WTC11 (cell line): Measurements from ENCODE around the gene SLC47A2. TPM values are rescaled to one million over a fixed set of nuclear protein-coding genes. Genes with fewer than 3 reads are reported as not detected.

Source experiments
- ATAC-seq: fragments of 200-7000 bp; cut with Tn5 transposase; 2 replicates; pipeline ENCODE4 v1.10.0; 2021; ENCODE audit warnings: mild to moderate bottlenecking, moderate library complexity
- CTCF ChIA-PET: fragments of 300-600 bp; sonication (Branson Sonifier 250); formaldehyde crosslinking; loops from one replicate; lab custom pipeline; 2021; ENCODE audit warnings: antibody characterized with exemption; lab: Charles Lee
- POLR2A ChIA-PET: fragments of 350-600 bp; sonication (Branson Sonifier 250); formaldehyde crosslinking; loops from one replicate; lab custom pipeline; 2021; ENCODE audit warnings: antibody characterized with exemption; lab: Charles Lee
- DNase-seq: peaks from one replicate; pipeline ENCODE4 v3.0.0; 2021; ENCODE audit warnings: low spot score
- H3K27ac Mint-ChIP-seq: 2 replicates; pipeline ENCODE4 v1.8.0; 2021; ENCODE audit warnings: mixed read lengths
- H3K27me3 Mint-ChIP-seq: 2 replicates; pipeline ENCODE4 v1.8.0; 2021; ENCODE audit warnings: low read depth, mild to moderate bottlenecking, moderate library complexity, mixed read lengths
- H3K36me3 Mint-ChIP-seq: 2 replicates; pipeline ENCODE4 v1.8.0; 2021; ENCODE audit warnings: mixed read lengths
- H3K4me1 Mint-ChIP-seq: 2 replicates; pipeline ENCODE4 v1.8.0; 2022; ENCODE audit warnings: mixed read lengths
- H3K4me3 Mint-ChIP-seq: 2 replicates; pipeline ENCODE4 v1.8.0; 2021; ENCODE audit warnings: mild to moderate bottlenecking, moderate library complexity, mixed read lengths
- H3K9me3 Mint-ChIP-seq: 2 replicates; pipeline ENCODE4 v1.8.0; 2021; ENCODE audit warnings: mixed read lengths
- ESRRA ChIP-seq: sonication (generic); formaldehyde crosslinking; IDR thresholded peaks from 2 replicates; pipeline ENCODE4 v1.8.1; 2022; ENCODE audit warnings: mild to moderate bottlenecking, missing genetic modification reagents, borderline replicate concordance
- ETV6 ChIP-seq: sonication (generic); formaldehyde crosslinking; IDR thresholded peaks from 2 replicates; pipeline ENCODE4 v1.8.1; 2022; ENCODE audit warnings: mild to moderate bottlenecking, missing genetic modification reagents
- FOXK1 ChIP-seq: sonication (generic); formaldehyde crosslinking; IDR thresholded peaks from 2 replicates; pipeline ENCODE4 v1.8.0; 2022; ENCODE audit warnings: mild to moderate bottlenecking, moderate library complexity, missing genetic modification reagents
- JUN ChIP-seq: sonication (generic); formaldehyde crosslinking; IDR thresholded peaks from 2 replicates; pipeline ENCODE4 v1.8.0; 2023; ENCODE audit warnings: mild to moderate bottlenecking, missing genetic modification reagents
- MXD4 ChIP-seq: fragments of 250-450 bp; sonication (Bioruptor Pico); IDR thresholded peaks from 2 replicates; pipeline ENCODE4 v1.8.0; 2021; ENCODE audit warnings: mild to moderate bottlenecking, moderate library complexity, borderline replicate concordance
- NFATC4 ChIP-seq: fragments of 250-450 bp; sonication (Bioruptor Pico); IDR thresholded peaks from 2 replicates; pipeline ENCODE4 v1.9.0; 2021; ENCODE audit warnings: mild to moderate bottlenecking
- NFYB ChIP-seq: sonication (generic); formaldehyde crosslinking; conservative IDR thresholded peaks from 2 replicates; pipeline ENCODE4 v1.8.0; 2022; ENCODE audit warnings: low read depth, missing genetic modification reagents
- RORB ChIP-seq: fragments of 250-450 bp; sonication (Bioruptor Pico); IDR thresholded peaks from 2 replicates; pipeline ENCODE4 v1.9.0; 2021; ENCODE audit warnings: mild to moderate bottlenecking
- SMAD3 ChIP-seq: sonication (generic); formaldehyde crosslinking; IDR thresholded peaks from 2 replicates; pipeline ENCODE4 v1.8.0; 2022; ENCODE audit warnings: missing genetic modification reagents, mild to moderate bottlenecking, borderline replicate concordance
- ZNF263 ChIP-seq: sonication (generic); formaldehyde crosslinking; IDR thresholded peaks from 2 replicates; pipeline ENCODE4 v1.8.1; 2022; ENCODE audit warnings: low read depth, mild to moderate bottlenecking, moderate library complexity, missing genetic modification reagents
- total RNA-seq: library from RNA; stranded (reverse); gene quantifications from 3 replicates; pipeline ENCODE4 v1.2.3, GENCODE V29; 2021
- TF ChIP-seq, protein P1 (sequence below): fragments of 200-600 bp; IDR thresholded peaks from 2 replicates; pipeline ENCODE4 v1.8.0; 2022; ENCODE audit warnings: antibody characterized with exemption
- TF ChIP-seq, protein P2 (sequence below): sonication (generic); formaldehyde crosslinking; IDR thresholded peaks from 2 replicates; pipeline ENCODE4 v1.8.0; 2022; ENCODE audit warnings: mild to moderate bottlenecking, missing genetic modification reagents
- TF ChIP-seq, protein P3 (sequence below): sonication (generic); formaldehyde crosslinking; IDR thresholded peaks from 2 replicates; pipeline ENCODE4 v1.8.0; 2022; ENCODE audit warnings: mild to moderate bottlenecking, missing genetic modification reagents
- TF ChIP-seq, protein P4 (sequence below): sonication (generic); formaldehyde crosslinking; conservative IDR thresholded peaks from 2 replicates; pipeline ENCODE4 v1.8.1; 2023; ENCODE audit warnings: mild to moderate bottlenecking, low read depth, missing genetic modification reagents, moderate library complexity
- TF ChIP-seq, protein P5 (sequence below): sonication (generic); formaldehyde crosslinking; IDR thresholded peaks from 2 replicates; pipeline ENCODE4 v1.8.1; 2023; ENCODE audit warnings: mild to moderate bottlenecking, missing genetic modification reagents

SLC47A2 gene
- total RNA-seq, 1 experiment from 2014 or later, result not detected

DNA sequence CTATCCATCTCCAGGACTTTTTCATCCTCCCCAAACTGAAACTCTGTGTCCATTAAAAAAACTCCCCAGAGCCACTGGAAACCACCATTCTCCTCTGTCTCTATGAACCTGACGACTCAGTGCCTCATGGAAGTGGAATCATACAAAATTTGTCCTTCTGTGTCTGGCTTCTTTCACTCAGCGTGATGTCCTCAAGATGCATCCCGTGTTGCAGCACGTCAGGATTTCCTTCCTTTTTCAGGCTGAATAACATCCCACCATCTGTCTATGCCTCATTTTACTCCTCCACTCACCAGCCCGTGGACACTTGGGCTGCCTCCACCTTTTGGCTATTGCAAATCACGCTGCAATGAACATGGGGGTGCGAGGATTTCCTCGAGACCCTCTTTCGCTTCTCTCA is 44.4 kb upstream of the SLC47A2 start:
- TF ChIP-seq, protein P1, sequence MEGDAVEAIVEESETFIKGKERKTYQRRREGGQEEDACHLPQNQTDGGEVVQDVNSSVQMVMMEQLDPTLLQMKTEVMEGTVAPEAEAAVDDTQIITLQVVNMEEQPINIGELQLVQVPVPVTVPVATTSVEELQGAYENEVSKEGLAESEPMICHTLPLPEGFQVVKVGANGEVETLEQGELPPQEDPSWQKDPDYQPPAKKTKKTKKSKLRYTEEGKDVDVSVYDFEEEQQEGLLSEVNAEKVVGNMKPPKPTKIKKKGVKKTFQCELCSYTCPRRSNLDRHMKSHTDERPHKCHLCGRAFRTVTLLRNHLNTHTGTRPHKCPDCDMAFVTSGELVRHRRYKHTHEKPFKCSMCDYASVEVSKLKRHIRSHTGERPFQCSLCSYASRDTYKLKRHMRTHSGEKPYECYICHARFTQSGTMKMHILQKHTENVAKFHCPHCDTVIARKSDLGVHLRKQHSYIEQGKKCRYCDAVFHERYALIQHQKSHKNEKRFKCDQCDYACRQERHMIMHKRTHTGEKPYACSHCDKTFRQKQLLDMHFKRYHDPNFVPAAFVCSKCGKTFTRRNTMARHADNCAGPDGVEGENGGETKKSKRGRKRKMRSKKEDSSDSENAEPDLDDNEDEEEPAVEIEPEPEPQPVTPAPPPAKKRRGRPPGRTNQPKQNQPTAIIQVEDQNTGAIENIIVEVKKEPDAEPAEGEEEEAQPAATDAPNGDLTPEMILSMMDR, result no peak
- TF ChIP-seq NFYB, result no peak
- TF ChIP-seq, protein P2, sequence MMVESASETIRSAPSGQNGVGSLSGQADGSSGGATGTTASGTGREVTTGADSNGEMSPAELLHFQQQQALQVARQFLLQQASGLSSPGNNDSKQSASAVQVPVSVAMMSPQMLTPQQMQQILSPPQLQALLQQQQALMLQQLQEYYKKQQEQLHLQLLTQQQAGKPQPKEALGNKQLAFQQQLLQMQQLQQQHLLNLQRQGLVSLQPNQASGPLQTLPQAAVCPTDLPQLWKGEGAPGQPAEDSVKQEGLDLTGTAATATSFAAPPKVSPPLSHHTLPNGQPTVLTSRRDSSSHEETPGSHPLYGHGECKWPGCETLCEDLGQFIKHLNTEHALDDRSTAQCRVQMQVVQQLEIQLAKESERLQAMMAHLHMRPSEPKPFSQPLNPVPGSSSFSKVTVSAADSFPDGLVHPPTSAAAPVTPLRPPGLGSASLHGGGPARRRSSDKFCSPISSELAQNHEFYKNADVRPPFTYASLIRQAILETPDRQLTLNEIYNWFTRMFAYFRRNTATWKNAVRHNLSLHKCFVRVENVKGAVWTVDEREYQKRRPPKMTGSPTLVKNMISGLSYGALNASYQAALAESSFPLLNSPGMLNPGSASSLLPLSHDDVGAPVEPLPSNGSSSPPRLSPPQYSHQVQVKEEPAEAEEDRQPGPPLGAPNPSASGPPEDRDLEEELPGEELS, result no peak
- TF ChIP-seq ETV6 (CRISPR knock-in tag), result no peak
- no peak for TF ChIP-seq SMAD3 (CRISPR knock-in tag)
- TF ChIP-seq NFATC4, result no peak
- TF ChIP-seq, protein P3, sequence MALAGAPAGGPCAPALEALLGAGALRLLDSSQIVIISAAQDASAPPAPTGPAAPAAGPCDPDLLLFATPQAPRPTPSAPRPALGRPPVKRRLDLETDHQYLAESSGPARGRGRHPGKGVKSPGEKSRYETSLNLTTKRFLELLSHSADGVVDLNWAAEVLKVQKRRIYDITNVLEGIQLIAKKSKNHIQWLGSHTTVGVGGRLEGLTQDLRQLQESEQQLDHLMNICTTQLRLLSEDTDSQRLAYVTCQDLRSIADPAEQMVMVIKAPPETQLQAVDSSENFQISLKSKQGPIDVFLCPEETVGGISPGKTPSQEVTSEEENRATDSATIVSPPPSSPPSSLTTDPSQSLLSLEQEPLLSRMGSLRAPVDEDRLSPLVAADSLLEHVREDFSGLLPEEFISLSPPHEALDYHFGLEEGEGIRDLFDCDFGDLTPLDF (CRISPR knock-in tag), result no peak
- TF ChIP-seq FOXK1, result no peak
- no peak for TF ChIP-seq JUN (CRISPR knock-in tag)
- TF ChIP-seq MXD4 (CRISPR knock-in tag), result no peak
- no peak for TF ChIP-seq RORB (CRISPR knock-in tag)
- TF ChIP-seq, protein P4, sequence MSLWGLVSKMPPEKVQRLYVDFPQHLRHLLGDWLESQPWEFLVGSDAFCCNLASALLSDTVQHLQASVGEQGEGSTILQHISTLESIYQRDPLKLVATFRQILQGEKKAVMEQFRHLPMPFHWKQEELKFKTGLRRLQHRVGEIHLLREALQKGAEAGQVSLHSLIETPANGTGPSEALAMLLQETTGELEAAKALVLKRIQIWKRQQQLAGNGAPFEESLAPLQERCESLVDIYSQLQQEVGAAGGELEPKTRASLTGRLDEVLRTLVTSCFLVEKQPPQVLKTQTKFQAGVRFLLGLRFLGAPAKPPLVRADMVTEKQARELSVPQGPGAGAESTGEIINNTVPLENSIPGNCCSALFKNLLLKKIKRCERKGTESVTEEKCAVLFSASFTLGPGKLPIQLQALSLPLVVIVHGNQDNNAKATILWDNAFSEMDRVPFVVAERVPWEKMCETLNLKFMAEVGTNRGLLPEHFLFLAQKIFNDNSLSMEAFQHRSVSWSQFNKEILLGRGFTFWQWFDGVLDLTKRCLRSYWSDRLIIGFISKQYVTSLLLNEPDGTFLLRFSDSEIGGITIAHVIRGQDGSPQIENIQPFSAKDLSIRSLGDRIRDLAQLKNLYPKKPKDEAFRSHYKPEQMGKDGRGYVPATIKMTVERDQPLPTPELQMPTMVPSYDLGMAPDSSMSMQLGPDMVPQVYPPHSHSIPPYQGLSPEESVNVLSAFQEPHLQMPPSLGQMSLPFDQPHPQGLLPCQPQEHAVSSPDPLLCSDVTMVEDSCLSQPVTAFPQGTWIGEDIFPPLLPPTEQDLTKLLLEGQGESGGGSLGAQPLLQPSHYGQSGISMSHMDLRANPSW (CRISPR knock-in tag), result no peak
- no peak for TF ChIP-seq ZNF263 (CRISPR knock-in tag)
- TF ChIP-seq, protein P5, sequence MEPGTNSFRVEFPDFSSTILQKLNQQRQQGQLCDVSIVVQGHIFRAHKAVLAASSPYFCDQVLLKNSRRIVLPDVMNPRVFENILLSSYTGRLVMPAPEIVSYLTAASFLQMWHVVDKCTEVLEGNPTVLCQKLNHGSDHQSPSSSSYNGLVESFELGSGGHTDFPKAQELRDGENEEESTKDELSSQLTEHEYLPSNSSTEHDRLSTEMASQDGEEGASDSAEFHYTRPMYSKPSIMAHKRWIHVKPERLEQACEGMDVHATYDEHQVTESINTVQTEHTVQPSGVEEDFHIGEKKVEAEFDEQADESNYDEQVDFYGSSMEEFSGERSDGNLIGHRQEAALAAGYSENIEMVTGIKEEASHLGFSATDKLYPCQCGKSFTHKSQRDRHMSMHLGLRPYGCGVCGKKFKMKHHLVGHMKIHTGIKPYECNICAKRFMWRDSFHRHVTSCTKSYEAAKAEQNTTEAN (CRISPR knock-in tag), result no peak
- TF ChIP-seq ESRRA (CRISPR knock-in tag), result no peak
- no peak overlapping the region for H3K27ac Mint-ChIP-seq
- H3K27me3 Mint-ChIP-seq, result peaks cover 4% of the 10 kb centered on the region; the same call in 1 of the 2 replicates
- H3K9me3 Mint-ChIP-seq, result no peaks in the 10 kb centered on the region
- POLR2A ChIA-PET, result no interaction called here
- no peaks in the 10 kb centered on the region for H3K36me3 Mint-ChIP-seq
- H3K4me1 Mint-ChIP-seq, result peaks cover 7% of the 10 kb centered on the region
- CTCF ChIA-PET, result interaction anchor here (1.2 to 6.7 kb wide), 6 partner anchors 18 to 398 kb away, joined by 4 to 91 read pairs (median 10); partner anchors contain the start of genes ALDH3A2 and B9D1
- ATAC-seq (no peak), DNase-seq (no peak)
- no peak overlapping the region for H3K4me3 Mint-ChIP-seq
